A673 (cell line): ENCODE measurements around the gene FARP2. TPM values are rescaled to one million over a fixed set of nuclear protein-coding genes. Genes with fewer than 3 reads are reported as not detected.

Experiments used
- BruUV-seq: library from RNA; stranded (reverse); fragments of 400-500 nt; replicated peaks from 2 replicates; lab custom pipeline; 2021; lab: Mats Ljungman, UMichigan
- CTCF ChIA-PET: fragments of 300-600 bp; sonication (Branson Sonifier 250); formaldehyde crosslinking; loops from one replicate; lab custom pipeline; 2022; ENCODE audit warnings: antibody characterized with exemption; lab: Charles Lee
- POLR2A ChIA-PET: fragments of 300-600 bp; sonication (Branson Sonifier 250); formaldehyde crosslinking; loops from one replicate; lab custom pipeline; 2022; ENCODE audit warnings: antibody characterized with exemption; ENCODE audit not compliant: low non-redundant PET; lab: Charles Lee
- DNase-seq: peaks from one replicate; pipeline ENCODE4 v3.0.0-alpha.2; 2015; ENCODE audit warnings: low spot score
- H3K27ac ChIP-seq: fragments of 200-600 bp; sonication (generic); 2 replicates; pipeline ENCODE4 v1.5.1; 2016; ENCODE audit warnings: mixed run types, low read depth, mild to moderate bottlenecking, mixed read lengths, antibody characterized with exemption, low read length; ENCODE audit not compliant: poor library complexity, severe bottlenecking
- H3K27me3 ChIP-seq: fragments of 200-600 bp; sonication (generic); replicated peaks from 2 replicates; pipeline ENCODE4 v1.6.1; 2017; ENCODE audit warnings: mixed run types, low read depth, mild to moderate bottlenecking, mixed read lengths, antibody characterized with exemption, low read length; ENCODE audit not compliant: insufficient read depth, poor library complexity
- H3K36me3 ChIP-seq: fragments of 200-600 bp; sonication (generic); 2 replicates; pipeline ENCODE4 v1.6.1; 2016; ENCODE audit warnings: mixed run types, mild to moderate bottlenecking, mixed read lengths, antibody characterized with exemption, low read length; ENCODE audit not compliant: insufficient read depth, poor library complexity, severe bottlenecking
- H3K4me1 ChIP-seq: fragments of 200-600 bp; sonication (generic); 2 replicates; pipeline ENCODE4 v1.6.1; 2017; ENCODE audit warnings: mixed run types, mild to moderate bottlenecking, mixed read lengths, antibody characterized with exemption, low read length; ENCODE audit not compliant: insufficient read depth, poor library complexity, severe bottlenecking
- H3K4me3 ChIP-seq: fragments of 200-600 bp; sonication (generic); 2 replicates; pipeline ENCODE4 v1.5.1; 2016; ENCODE audit warnings: low read depth, mixed run types, mild to moderate bottlenecking, mixed read lengths, low read length; ENCODE audit not compliant: poor library complexity, severe bottlenecking
- H3K9me3 ChIP-seq: fragments of 200-600 bp; sonication (generic); 2 replicates; pipeline ENCODE4 v1.6.1; 2016; ENCODE audit warnings: mixed run types, low read depth, mild to moderate bottlenecking, mixed read lengths, antibody characterized with exemption, low read length; ENCODE audit not compliant: poor library complexity, severe bottlenecking
- CTCF ChIP-seq: fragments of 300-800, 200-600 bp; sonication (generic); conservative IDR thresholded peaks from 2 replicates; pipeline ENCODE4 v1.5.1; 2017; ENCODE audit warnings: low read depth, mild to moderate bottlenecking, antibody characterized with exemption, low read length, moderate library complexity, mixed read lengths
- EZH2 ChIP-seq: fragments of 200-600 bp; sonication (generic); IDR thresholded peaks from 2 replicates; pipeline ENCODE4 v1.6.1; 2017; ENCODE audit warnings: borderline replicate concordance, low read depth, mild to moderate bottlenecking, mixed read lengths, antibody characterized with exemption, low read length; ENCODE audit not compliant: poor library complexity, severe bottlenecking
- intact Hi-C: fragments of 100-400 bp; cut with micrococcal nuclease; formaldehyde crosslinking; loops from one replicate; pipeline ENCODE4 v1.10.0; 2022; ENCODE audit not compliant: unreplicated experiment
- total RNA-seq: library from RNA; stranded (reverse); gene quantifications from 2 replicates; pipeline ENCODE4 v1.2.3, GENCODE V29; 2021

The FARP2 gene
- total RNA-seq, 1 experiment from 2014 or later: 53.3 TPM

GRCh38 chr2:241531161-241531722, 175.2 kb downstream of the FARP2 start:
- intact Hi-C loops: no loop called here
- no peak for DNase-seq
- H3K27me3 ChIP-seq: no peaks in the 10 kb centered on the region
- no peak for TF ChIP-seq CTCF
- no peak for TF ChIP-seq EZH2
- no peak overlapping the region for H3K4me3 ChIP-seq
- BruUV-seq: no TSS peak
- ChIA-PET CTCF (no interaction called here), POLR2A (no interaction called here)
- no peaks in the 10 kb centered on the region for H3K9me3 ChIP-seq
- no peak overlapping the region for H3K27ac ChIP-seq
- H3K36me3 ChIP-seq: no peaks in the 10 kb centered on the region
- no peaks in the 10 kb centered on the region for H3K4me1 ChIP-seq

GRCh38 chr2:241532168-241532567, 176.1 kb downstream of the FARP2 start:
- H3K36me3 ChIP-seq: no peaks in the 10 kb centered on the region
- no peak overlapping the region for H3K27ac ChIP-seq
- ChIA-PET CTCF (no interaction called here), POLR2A (no interaction called here)
- no peaks in the 10 kb centered on the region for H3K27me3 ChIP-seq
- no peak overlapping the region for H3K4me3 ChIP-seq
- DNase-seq: no peak
- intact Hi-C loops: no loop called here
- H3K4me1 ChIP-seq: no peaks in the 10 kb centered on the region
- H3K9me3 ChIP-seq: no peaks in the 10 kb centered on the region
- BruUV-seq: no TSS peak
- TF ChIP-seq EZH2 (no peak), CTCF (no peak)

GRCh38 chr2:241532733-241533601, 176.9 kb downstream of the FARP2 start:
- Histone ChIP-seq H3K4me3 (no peak overlapping the region), H3K4me1 (no peaks in the 10 kb centered on the region), H3K27me3 (no peaks in the 10 kb centered on the region), H3K27ac (no peak overlapping the region), H3K36me3 (no peaks in the 10 kb centered on the region), H3K9me3 (no peaks in the 10 kb centered on the region)
- CTCF ChIA-PET: no interaction called here
- BruUV-seq: no TSS peak
- POLR2A ChIA-PET: no interaction called here
- no peak for TF ChIP-seq CTCF
- no peak for TF ChIP-seq EZH2
- no peak for DNase-seq
- intact Hi-C loops: no loop called here
